Neural progenitor cell (in vitro differentiated cells): Measurements from ENCODE around the gene MYOM1.

Experiments
- CTCF ChIP-seq: fragments of 200-600 bp; sonication (generic); IDR thresholded peaks from 2 replicates; pipeline ENCODE4 v1.5.1; 2017; ENCODE audit warnings: antibody characterized with exemption, mild to moderate bottlenecking
- EZH2 ChIP-seq: fragments of 200-600 bp; sonication (generic); IDR thresholded peaks from 2 replicates; pipeline ENCODE4 v1.6.1; 2017; ENCODE audit warnings: antibody characterized with exemption, mild to moderate bottlenecking, moderate library complexity
- EZH2phosphoT487 ChIP-seq: fragments of 200-600 bp; sonication (generic); IDR thresholded peaks from 2 replicates; pipeline ENCODE4 v1.6.1; 2017; ENCODE audit warnings: antibody characterized with exemption

DNA sequence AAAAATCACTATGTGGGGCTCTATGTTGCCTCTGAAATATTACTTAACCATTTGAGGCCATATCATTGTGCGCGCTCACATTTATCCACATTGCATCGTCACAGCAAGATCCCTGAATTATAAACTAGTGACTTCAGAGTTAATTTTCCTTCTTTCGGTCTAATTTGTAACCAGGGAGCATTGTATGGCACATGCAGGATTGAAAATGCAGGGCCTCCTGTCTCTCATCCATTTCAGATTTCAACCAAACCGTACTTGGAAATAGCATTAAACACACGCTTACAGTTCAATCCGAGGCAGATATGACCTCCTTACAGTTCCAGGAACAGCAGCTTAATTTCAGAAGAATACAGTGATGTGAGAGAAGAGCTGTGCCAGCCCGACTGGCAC, 532 bp downstream of the MYOM1 start:
- TF ChIP-seq EZH2phosphoT487 (no peak), CTCF (no peak), EZH2 (no peak)
